ENCODE results near the gene OGA.
A peak's percentile ranks its signal among the peaks of the same experiment; 100 is the strongest.

Gene OGA

DNA sequence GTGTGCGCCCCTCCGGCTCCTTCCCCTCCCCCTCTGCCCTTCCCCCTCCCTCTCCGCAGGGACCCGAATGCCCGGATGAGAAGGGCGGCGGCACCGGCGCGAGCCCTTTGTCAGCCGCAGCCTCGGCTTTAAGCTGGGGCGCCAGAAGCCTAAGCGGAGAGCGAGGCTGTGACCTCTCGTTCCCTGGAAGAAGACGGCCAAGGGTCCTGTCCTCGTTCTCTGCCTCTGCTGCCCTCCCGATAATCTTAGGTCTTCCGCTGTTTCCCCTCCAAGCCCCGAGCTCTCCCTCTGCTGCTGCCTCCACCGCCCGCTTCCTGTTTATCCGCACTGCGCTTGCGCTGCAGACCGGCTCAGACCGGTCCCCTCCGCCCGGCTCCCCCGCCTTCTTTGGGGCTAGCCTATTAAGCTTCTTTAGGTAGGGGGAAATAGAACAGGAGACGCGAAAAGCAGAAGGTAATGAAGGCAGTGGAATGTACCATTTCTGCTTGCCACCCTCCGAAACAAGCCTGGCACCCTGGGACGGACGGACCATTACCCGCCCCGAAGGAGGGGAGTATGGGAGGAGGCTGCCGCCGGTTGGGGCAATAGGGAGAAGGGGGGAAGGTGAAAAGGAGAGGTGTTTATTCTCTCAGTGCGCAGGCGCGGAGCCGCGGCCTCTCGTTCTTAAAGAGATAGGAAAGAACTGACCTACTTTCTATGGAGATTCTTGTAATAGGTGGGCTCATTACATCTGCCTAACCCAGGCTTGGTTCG lies at the start of gene OGA:
Gene OGA, minus strand, starts transcription at position 326 of the 753 bp plus-strand sequence. CDS start 422 bp downstream, outside the sequence.
- DNase-seq, result peak; percentile 97
- peak; percentile 90 for ATAC-seq

DNA sequence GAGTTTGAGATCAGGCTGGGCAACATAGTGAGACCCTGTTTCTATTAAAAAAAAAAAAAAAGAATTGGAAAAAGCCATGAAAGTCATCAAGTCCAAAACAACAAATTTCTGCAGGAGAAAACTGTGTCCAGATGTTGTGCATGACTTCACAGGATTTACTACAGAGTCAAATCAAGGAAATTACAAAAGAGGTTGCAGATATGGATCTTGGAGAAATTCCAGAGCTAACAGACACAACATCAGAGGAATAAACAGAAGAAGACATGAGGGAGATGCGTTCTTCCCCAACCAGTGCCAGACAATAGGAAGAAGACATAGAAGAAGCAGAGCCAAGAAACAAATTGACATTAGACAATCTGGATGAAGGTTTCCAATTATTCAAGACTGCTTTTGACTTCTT lies 49.7 kb upstream of the OGA start:
- DNase-seq (no peak), ATAC-seq (no peak)

- ATAC-seq, result no peak
- no peak for DNase-seq
These were observed 41.3 kb upstream of the OGA start for GRCh38 chr10:101859530-101859929.

- no peak for ATAC-seq
- no peak for DNase-seq
These were observed 40.7 kb upstream of the OGA start for GRCh38 chr10:101858723-101859500.

DNA sequence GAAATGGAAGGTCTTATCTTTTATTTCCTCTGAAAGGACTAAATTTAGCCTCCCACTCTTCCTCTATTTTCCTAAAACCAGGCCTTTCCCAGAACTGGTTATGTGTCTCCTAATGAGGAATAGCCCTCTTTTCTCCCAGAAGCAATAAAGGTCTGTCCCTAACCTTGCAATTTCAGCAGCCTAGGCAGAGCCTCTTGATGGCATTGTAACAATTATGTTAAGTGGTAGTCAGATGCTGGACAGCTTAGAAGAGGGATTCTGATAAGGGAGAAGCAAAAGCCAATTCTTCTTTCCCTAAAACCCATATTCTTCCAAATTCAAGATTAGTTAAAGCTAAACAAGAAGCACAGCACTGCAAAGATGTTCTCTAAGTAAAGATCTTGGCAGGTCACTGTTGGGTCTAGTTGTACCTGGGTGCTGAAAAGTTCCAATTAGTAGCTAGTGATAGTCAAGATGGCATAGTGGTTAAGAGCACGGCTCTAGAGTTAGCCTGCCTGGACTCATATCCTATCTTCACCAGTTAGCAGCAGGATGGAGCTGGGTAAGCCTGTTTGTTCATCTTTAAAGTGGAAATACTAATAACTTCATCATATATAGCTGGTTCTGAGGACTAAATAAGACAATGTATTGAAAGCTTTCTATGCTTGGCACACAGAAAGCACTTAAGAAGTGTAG lies 39.7 kb upstream of the OGA start:
- ATAC-seq, result no peak
- DNase-seq, result no peak

DNA sequence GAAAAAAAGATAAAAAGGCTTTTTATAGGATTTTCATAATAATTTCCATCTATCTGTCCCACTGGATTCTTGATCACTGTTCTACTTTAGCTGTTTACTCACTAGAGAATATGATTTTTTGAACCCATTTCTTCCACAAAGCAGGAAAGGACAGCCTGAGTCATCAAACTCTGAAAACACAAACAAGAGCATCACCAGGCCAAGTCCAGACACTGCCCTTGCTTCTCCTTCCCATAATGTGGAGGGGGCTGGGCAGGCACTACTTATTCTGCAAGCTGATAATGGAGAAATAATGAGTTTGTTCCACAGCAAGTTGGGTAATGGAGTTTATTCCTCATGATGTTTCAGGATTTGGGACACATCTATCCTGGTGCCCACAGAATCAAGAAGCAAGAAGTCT lies 38.4 kb upstream of the OGA start:
- DNase-seq (no peak), ATAC-seq (no peak)

DNA sequence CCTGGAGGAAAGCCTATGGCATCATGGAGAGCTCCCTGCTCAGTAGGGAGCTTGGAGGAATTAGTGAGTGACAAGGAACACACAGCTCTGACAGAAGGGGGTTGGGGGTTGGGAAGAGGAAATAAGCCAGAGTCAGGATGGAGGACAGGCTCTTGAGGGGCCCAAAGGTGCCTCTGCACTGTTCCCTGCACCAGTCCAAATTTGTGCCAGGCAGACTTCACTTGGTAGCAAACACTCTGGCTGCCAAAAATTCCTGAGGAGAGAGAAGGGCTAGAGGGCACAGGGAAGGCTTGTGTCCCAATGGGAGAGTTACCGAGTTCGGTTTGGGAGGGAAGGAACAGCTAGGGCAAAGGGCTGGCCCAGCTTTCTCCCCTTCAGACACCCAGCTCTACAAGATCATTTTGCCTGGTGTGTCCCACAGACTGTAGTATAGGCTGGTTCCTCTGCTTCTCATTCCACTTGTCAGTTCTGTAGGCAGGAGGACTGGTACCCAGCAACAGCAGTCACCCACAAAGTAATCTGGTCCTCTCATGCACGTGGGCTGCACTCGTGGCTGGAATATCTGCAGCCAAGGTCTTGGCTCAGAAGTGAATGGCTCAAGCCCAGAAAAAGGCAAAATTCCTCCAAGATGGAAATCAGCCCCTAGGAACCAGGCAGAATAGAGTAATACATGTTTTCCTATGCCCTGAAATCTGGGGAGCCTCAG lies 33.3 kb upstream of the OGA start:
- DNase-seq, result no peak
- ATAC-seq, result no peak

GRCh38 chr10:101850749-101851148 lies 32.5 kb upstream of the OGA start:
- ATAC-seq (no peak), DNase-seq (no peak)

GRCh38 chr10:101848894-101849351 lies 30.7 kb upstream of the OGA start:
- ATAC-seq, result no peak
- no peak for DNase-seq

GRCh38 chr10:101848408-101848807 lies 30.2 kb upstream of the OGA start:
- ATAC-seq, result no peak
- DNase-seq, result no peak

- ATAC-seq (no peak), DNase-seq (no peak)
These were observed 27.6 kb upstream of the OGA start for GRCh38 chr10:101845893-101846292.

GRCh38 chr10:101843032-101844021 lies 25.1 kb upstream of the OGA start, which contains the start of gene KCNIP2:
TSS of gene KCNIP2 (minus strand) at chr10:101843800. CDS start at chr10:101843568, 232 bp downstream.
- peak; percentile 61 for DNase-seq
- no peak for ATAC-seq

- DNase-seq (no peak), ATAC-seq (no peak)
These were observed 23.6 kb upstream of the OGA start for GRCh38 chr10:101841826-101842225.

- DNase-seq (peak; percentile 86), ATAC-seq (peak; percentile 84)
These were observed 22.7 kb upstream of the OGA start for GRCh38 chr10:101840741-101841453.

DNA sequence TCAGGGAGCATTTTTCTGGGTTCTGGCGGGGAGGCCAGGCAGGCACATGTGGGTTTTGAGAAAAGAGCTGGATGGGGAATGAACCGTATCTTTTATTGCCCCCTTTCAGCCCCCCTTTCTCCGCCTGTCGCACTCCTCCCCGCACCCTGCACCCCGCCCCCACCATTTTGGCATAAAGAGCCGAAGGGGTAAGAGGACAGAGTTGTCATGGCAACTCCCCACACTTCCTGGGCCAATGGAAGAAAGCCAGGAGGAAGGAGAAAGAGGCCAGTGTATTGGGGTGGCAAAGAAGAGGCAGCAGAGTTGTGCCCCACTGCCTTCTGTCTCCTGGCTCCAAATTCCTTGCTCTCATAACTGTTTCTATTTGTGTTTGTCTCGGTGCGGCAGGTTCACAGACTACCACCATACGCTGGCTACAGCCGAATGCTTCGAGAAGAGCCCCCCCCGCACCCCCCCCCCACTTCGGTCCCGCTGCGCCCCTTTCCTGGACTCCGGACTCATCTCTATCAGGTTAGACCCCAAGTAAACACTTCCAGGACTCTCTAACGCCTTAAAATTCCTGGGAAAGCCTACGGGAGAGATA lies 21.9 kb upstream of the OGA start:
- peak; percentile 52 for DNase-seq
- no peak for ATAC-seq

GRCh38 chr10:101839416-101840063 lies 21.3 kb upstream of the OGA start:
- DNase-seq, result peak; percentile 74
- ATAC-seq, result peak; percentile 24

- no peak for ATAC-seq
These were observed 20.8 kb upstream of the OGA start for GRCh38 chr10:101839002-101839401.

GRCh38 chr10:101838416-101838970 lies 20.2 kb upstream of the OGA start:
- DNase-seq (no peak), ATAC-seq (no peak)

More at GRCh38 chr10:101839002-101839401, 20.8 kb upstream of the OGA start:
- DNase-seq, result no peak

DNA sequence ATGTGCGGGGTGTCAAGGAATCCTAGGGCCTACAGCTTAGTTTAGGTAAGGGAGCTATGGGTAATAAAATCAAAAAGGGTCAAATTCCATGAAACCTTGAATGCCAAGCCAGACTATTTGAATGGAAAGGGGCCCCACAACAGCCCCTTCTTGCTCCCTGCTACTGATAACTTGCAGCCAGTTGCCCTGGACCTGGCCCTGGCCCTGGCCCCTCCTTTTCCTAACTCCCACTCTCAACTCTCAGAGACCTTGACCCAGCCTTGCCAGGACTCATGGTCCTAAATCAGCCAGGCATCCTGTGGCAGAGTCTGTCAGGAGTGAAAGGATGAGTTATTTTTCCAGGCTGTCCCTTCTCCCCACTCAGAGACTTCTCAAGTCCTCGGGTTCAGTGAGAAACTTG lies 19.5 kb upstream of the OGA start:
- no peak for DNase-seq
- no peak for ATAC-seq

All from stimulated activated naive CD8-positive, alpha-beta T cell treated with anti-CD3 and anti-CD28 coated beads, Interleukin-15, Interleukin-2, amounts not matched to agents 100 U/mL and 50 U/mL, for 24 hours (primary cell).